CD4-positive, alpha-beta T cell treated with Interleukin-4 for 4 hours (primary cell): ENCODE data around the gene KDM8.

Source experiments
- DNase-seq: peaks from one replicate; pipeline ENCODE4 v3.0.0-alpha.2; 2020

The KDM8 gene

GRCh38 chr16:27203507-27204311, at the start of gene KDM8:
TSS of gene KDM8 (plus strand) at chr16:27203526. CDS start at chr16:27210124, 6,598 bp downstream.
- peak; percentile 100 for DNase-seq

DNA sequence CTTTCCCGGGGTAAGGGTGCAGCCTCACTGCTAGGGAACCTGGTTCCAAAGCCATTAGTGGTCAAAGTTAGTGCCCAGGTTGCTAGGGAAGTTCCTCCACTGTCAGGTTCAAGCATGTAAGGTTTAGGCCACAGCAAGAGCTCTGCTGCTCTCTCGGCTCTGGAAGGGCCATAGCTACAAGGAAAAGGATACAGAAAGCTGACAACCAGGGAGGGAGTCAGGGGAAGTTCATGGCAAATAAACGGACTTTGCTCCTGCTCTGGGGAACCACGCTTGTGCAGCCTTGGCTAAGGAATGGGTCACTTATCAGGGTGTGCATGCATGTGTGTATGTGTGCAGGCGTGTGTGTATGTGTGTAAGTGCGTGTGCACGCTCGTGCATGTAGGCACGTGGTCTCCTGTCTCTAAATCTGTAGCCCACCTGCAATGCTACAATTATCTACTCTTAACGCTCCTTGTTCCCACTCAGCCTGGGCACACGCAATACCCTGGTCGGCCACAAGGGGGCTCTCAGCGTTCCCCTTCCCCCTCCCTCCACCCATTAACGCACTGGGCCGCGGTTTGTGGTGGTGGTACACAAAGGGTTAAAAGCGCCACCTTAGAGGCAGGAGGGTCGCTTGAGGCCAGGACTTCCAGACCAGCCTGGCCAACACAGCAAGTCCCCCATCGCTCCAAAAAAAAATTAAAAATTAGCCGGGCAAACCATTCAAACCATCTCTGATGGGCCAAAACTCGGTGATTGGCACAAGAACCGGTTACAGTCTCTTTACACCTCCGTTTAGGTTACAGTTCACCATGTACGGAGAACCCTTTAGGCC, 48.4 kb upstream of the KDM8 start:
- peak; percentile 56 for DNase-seq

GRCh38 chr16:27156579-27156978, 46.7 kb upstream of the KDM8 start:
- no peak for DNase-seq

GRCh38 chr16:27161398-27161797, 41.9 kb upstream of the KDM8 start:
- DNase-seq, result no peak

DNA sequence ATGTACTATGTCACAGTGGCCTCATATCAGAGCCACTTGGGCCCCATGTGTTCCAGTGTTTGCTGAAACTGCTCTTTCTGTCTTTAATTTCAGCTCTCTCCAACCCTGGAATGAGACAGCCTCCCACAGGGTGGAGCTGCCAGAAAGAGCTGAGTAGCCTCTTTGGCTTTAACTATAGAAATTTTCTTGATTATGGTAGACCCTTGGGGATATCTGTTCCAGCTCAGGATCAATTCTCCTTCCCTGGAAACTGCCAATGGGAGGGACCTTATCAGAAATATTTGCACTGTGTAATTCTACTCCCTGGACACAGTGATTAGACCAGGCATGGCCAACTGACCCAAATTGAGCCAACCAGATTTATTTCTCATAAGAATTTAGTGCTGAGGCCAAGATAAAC, 39.0 kb upstream of the KDM8 start:
- DNase-seq, result no peak

DNA sequence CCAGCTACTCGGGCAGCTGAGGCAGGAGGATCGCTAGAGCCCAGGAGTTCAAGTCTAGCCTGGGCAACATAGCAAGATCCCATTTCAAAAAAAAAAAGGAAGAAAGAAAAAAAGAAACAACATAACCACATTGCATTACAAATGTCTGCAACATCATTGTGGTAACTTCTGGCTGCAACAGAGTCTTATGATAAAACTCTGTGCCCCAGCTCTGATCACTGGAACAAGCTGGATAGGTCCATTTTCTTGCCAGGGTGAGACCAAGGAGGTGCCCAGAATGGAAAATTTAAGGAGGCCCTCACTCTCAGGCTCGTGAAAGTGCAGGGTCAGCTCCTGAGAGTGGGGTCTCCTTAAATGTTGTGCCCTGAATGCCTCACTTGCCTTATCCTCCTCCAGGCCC, 37.8 kb upstream of the KDM8 start:
- DNase-seq, result no peak

DNA sequence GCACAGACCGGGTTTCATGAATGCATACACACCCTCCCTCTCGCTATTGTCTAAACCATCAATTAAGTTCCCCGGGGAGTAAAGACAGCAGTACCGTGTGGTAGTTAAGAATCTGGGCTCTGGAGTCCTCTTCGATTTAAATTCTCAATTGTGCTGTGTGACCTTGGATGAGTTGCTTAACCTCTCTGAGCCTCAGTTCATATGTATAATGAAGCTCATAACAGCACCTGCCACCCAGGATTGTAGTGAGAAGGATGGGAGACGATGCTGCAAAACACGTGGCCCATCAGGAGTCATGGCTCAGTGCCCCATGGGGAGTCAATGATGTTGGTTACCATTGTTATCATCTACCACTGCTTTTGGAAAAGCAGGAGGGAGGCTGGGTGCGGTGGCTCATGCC, 34.5 kb upstream of the KDM8 start:
- no peak for DNase-seq

GRCh38 chr16:27169511-27170071, 33.7 kb upstream of the KDM8 start:
- peak; percentile 86 for DNase-seq

DNA sequence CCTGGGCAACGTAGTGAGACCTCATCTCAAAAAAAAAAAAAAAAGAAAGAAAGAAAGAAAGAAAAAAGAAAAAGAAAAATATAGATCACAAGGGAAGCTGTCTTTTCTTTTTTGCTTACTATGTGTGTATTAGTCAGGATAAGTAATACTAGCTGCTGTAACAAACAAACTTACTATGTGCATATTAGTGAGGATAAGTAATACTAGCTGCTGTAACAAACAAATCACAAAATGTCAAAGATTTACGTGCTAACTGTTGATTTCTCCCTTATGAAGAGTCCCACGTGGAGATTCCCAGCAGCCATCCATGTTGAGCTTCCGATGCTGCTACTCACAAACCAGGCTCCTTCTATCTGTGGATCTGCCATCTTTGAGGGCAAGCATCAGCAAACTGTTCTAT, 31.7 kb upstream of the KDM8 start:
- DNase-seq, result no peak

GRCh38 chr16:27174007-27174406, 29.3 kb upstream of the KDM8 start:
- peak; percentile 68 for DNase-seq

GRCh38 chr16:27174798-27175197, 28.5 kb upstream of the KDM8 start:
- DNase-seq, result no peak

DNA sequence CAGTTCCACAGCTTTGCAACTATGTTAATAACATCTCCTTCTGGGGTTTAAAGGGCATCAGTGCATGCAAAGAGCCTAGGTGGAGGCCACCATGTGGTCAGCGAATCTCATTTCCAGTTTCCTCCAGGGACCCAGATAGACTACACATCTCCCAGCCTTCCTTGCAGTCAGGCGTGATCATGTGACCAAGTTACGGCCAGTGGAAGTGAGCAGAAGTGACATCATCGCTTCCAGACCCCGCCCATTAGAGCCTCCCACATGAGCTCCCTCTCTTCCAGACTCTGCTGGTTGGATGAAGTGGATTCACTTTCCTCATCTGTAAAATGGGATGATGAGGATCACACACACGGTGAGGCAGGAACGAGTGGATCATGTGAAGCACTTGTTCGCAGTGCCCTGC, 27.4 kb upstream of the KDM8 start:
- DNase-seq, result no peak

GRCh38 chr16:27177031-27177774, 26.1 kb upstream of the KDM8 start:
- DNase-seq, result no peak

DNA sequence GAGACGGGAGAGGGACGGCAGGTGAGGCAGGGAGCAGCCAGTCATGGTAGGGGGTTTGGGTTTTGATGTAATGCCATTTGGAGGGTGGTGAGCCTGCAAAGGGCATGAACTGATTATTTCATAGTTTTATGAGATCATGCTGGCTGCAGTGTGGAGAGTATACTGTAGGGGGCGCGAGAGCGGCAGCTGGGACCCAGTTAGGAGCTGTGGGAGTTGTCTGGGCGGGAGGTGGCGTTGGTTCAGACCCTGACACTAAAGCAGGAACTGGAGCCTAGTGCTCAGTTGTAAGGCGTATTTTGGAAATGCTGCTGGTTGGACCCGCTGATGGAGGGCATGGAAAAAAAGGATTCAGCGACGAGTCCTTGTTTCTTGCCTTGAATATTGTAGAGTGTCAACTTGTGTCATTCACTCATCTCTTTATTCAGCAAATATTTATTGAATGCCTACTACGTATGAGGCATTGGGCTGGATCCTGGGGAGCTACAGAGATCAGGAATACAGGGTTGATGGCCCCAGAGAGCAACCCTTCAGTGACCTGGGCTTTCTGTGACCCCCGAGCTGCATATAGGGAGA, 23.7 kb upstream of the KDM8 start:
- peak; percentile 85 for DNase-seq

DNA sequence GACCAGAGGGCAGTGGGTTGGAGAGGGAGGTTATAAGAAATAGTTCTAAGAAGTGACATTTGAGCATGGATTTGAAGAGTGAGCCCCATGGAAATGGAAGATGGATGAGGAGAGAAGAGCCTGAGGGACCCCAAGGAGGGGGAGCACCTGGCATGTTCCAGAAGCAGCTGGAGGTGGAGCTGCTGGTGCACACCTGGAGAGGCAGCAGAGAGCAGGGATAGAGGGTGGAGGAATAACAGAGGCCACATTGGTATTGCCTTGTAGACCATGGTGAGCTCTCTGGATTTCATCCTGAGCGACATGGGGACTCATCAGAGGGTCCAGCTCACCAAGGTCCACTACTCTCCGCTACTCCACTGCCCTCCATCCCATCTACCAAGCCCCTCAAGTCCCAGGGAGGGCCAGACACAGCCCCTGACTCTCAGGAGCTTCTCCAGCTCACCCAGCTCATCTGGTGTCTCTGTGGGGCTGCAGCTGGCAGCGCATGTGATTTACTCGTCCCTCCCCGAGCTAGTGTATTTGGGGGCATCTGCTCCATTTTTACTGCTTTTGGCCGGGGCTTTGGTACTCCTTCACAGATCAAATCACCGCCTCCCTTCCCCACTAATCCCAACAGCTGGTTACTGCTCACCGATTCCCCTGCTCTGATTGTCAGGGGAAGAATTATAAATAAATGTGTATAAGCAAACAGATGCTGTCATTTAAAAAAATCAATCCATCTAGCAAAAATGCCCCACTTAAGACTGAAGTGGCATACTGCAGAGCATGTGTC, 22.1 kb upstream of the KDM8 start:
- no peak for DNase-seq

- DNase-seq, result no peak
These were observed 20.4 kb upstream of the KDM8 start for GRCh38 chr16:27182906-27183405.

DNA sequence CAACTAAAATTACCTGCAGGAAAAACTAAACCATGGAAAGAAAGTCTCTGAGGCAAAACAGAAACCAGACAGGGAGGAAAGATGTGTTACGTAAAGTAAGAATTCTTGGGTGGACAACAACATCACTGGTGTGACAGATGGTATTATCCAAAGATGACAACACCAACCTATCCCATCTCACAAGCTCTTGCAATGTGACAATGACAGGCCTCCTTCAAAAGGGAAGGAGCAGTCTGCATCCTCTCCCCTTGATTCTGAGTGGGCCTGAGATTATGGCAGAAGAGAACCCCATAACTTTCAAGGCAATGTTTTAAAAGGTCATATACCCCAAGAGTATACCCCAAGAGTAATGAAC, 17.6 kb upstream of the KDM8 start:
- no peak for DNase-seq

- DNase-seq, result no peak
These were observed 14.7 kb upstream of the KDM8 start for GRCh38 chr16:27188633-27189032.

- no peak for DNase-seq
These were observed 13.9 kb upstream of the KDM8 start for GRCh38 chr16:27189335-27189972.

DNA sequence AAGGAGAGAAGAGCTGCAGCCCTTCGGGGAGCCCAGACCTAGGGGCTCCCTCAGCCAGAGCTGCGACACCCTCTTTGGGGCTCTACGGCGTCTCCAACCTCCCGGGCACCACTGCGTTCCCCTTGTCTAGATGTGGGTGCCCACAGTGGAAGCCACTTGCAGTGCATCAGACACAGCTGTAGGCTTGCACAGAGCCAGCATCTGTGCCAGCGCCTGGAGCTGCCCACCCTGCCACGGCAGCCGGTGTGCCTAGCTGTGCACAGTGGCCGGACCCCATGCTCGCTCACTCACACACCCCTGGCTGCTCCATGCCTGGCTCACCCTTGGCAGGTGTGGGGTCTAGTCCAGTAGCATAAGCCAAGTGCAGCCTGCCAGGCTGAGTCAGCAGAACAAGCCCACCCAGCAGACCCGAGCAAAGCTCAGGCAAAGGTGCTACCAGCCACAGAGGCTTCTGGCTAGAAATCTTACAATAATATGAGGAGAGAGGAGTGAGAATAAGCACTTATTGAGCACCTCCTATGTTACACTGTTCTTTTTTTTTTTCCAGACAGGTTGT, 12.9 kb upstream of the KDM8 start:
- no peak for DNase-seq

GRCh38 chr16:27191352-27191924, 11.9 kb upstream of the KDM8 start:
- DNase-seq, result no peak
